Embryonic facial prominence (tissue), 1 donor: ENCODE data around the gene UBE2K.
"Not testable (repeated sequence)": the region's sequence is repeated elsewhere in the genome, so short reads cannot be mapped to it uniquely, and the experiment has no call there.

Experiments used
- DNase-seq: peaks from one replicate; pipeline ENCODE4 v3.0.0-alpha.2; 2016; ENCODE audit errors: extremely low spot score

The UBE2K gene

GRCh38 chr4:39729557-39729956, 31.6 kb downstream of the UBE2K start:
- DNase-seq = no peak

- no peak for DNase-seq
These were observed 32.1 kb downstream of the UBE2K start for GRCh38 chr4:39730072-39730471.

- no peak for DNase-seq
These were observed 34.0 kb downstream of the UBE2K start for GRCh38 chr4:39731908-39732307.

- DNase-seq = no peak
These were observed 34.8 kb downstream of the UBE2K start for GRCh38 chr4:39732728-39733127.

GRCh38 chr4:39739591-39739990, 41.7 kb downstream of the UBE2K start:
- DNase-seq = not testable (repeated sequence)

- DNase-seq = no peak
These were observed 43.5 kb downstream of the UBE2K start for GRCh38 chr4:39741401-39741800.

GRCh38 chr4:39745920-39746319, 48.0 kb downstream of the UBE2K start:
- no peak for DNase-seq

GRCh38 chr4:39750216-39750615, 52.3 kb downstream of the UBE2K start:
- DNase-seq = no peak

- DNase-seq = no peak
These were observed 56.4 kb downstream of the UBE2K start for GRCh38 chr4:39754309-39754708.

- no peak for DNase-seq
These were observed 58.2 kb downstream of the UBE2K start for GRCh38 chr4:39756159-39756558.

- no peak for DNase-seq
These were observed 60.2 kb downstream of the UBE2K start for GRCh38 chr4:39758176-39758575.

- no peak for DNase-seq
These were observed 61.6 kb downstream of the UBE2K start for GRCh38 chr4:39759569-39759968.

- no peak for DNase-seq
These were observed 63.2 kb downstream of the UBE2K start for GRCh38 chr4:39761005-39761667.

- no peak for DNase-seq
These were observed 66.0 kb downstream of the UBE2K start for GRCh38 chr4:39763714-39764572.

GRCh38 chr4:39770005-39770404, 72.1 kb downstream of the UBE2K start:
- DNase-seq = no peak

GRCh38 chr4:39770471-39770870, 72.5 kb downstream of the UBE2K start:
- DNase-seq = no peak

- DNase-seq = no peak
These were observed 73.2 kb downstream of the UBE2K start for GRCh38 chr4:39770969-39771724.

GRCh38 chr4:39781988-39782387, 84.1 kb downstream of the UBE2K start:
- not testable (repeated sequence) for DNase-seq

- DNase-seq = no peak
These were observed 87.1 kb downstream of the UBE2K start for GRCh38 chr4:39785083-39785482.

- DNase-seq = no peak
These were observed 88.9 kb downstream of the UBE2K start for GRCh38 chr4:39786838-39787237.

GRCh38 chr4:39792128-39792527, 94.2 kb downstream of the UBE2K start:
- no peak for DNase-seq

GRCh38 chr4:39792529-39792928, 94.6 kb downstream of the UBE2K start:
- no peak for DNase-seq
